ENCODE measurements around the gene VPS36. TPM values are rescaled to one million over a fixed set of nuclear protein-coding genes. Genes with fewer than 3 reads are reported as not detected.
"Not testable (repeated sequence)": the region's sequence is repeated elsewhere in the genome, so short reads cannot be mapped to it uniquely, and the experiment has no call there.

The VPS36 gene
- total RNA-seq, 1 donor from 2014 or later, result 45.4 TPM

DNA sequence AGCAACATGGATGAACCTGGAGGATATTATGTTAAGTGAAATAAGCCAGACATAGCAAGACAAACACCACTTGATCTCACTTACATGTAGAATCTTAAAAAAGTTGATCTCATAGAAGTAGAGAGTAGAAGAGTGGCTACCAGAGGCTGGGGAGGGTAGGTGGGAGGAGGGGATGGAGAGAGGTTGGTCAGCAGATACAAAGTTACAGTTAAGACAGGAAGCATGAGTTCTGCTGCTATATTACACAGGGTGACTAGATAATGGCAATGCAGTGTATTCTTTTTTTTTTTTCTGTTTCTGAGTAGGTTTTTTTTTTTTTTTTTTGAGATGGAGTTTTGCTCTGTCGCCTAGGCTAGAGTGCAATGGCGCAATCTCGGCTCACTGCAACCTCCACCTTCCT is 29.2 kb downstream of the VPS36 start:
- no peaks in the 10 kb centered on the region for H3K4me1 ChIP-seq
- ATAC-seq, result no peak
- peaks cover 75% of the 10 kb centered on the region for H3K36me3 ChIP-seq
- H3K9me3 ChIP-seq, result no peaks in the 10 kb centered on the region
- TF ChIP-seq CTCF (IDR thresholded peaks at IDR 0.05), result no peak
- intact Hi-C loops (cut with DNase I), result no loop called here
- no peak for DNase-seq
- H3K4me3 ChIP-seq, result no peak overlapping the region
- H3K27me3 ChIP-seq, result no peaks in the 10 kb centered on the region
- no peak overlapping the region for H3K27ac ChIP-seq

- H3K4me3 ChIP-seq, result no peak overlapping the region
Measured at GRCh38 chr13:52419080-52419479, 31.4 kb downstream of the VPS36 start.

DNA sequence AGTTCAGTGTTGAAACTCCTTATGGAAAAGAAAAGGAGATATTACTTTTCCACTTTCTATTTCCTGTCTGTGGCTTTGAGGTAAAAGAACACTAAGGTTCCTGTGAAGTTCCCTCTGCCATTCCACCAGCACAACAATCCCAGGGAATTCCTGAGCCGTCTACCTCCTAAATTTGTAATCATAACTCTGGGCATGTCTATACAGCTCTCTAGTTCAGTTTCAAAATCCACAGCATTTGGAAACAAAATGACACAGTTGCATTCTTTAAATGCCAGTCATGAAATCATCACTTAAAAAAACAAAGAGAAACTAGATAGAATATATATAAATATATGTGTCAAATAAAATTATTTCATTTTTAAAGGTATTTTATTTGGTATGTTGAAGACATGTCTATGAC is 35.5 kb downstream of the VPS36 start:
- ATAC-seq (no peak), DNase-seq (no peak)
- Histone ChIP-seq H3K9me3 (no peaks in the 10 kb centered on the region), H3K27ac (no peak overlapping the region), H3K4me1 (no peaks in the 10 kb centered on the region), H3K4me3 (no peak overlapping the region), H3K36me3 (peaks cover 51% of the 10 kb centered on the region), H3K27me3 (no peaks in the 10 kb centered on the region)
- no peak for TF ChIP-seq CTCF (IDR thresholded peaks at IDR 0.05)
- intact Hi-C loops (cut with DNase I), result no loop called here

More at GRCh38 chr13:52419080-52419479, 31.4 kb downstream of the VPS36 start:
- DNase-seq, result no peak
- Histone ChIP-seq H3K27me3 (no peaks in the 10 kb centered on the region), H3K27ac (no peak overlapping the region), H3K9me3 (no peaks in the 10 kb centered on the region), H3K36me3 (peaks cover 75% of the 10 kb centered on the region), H3K4me1 (no peaks in the 10 kb centered on the region)
- no peak for ATAC-seq
- intact Hi-C loops (cut with DNase I), result no loop called here
- TF ChIP-seq CTCF (IDR thresholded peaks at IDR 0.05), result no peak

- Histone ChIP-seq H3K9me3 (no peaks in the 10 kb centered on the region), H3K27ac (no peak overlapping the region), H3K36me3 (peaks cover 51% of the 10 kb centered on the region), H3K4me1 (no peaks in the 10 kb centered on the region), H3K4me3 (no peak overlapping the region), H3K27me3 (no peaks in the 10 kb centered on the region)
- ATAC-seq (no peak), DNase-seq (no peak)
- intact Hi-C loops (cut with DNase I), result no loop called here
- TF ChIP-seq CTCF (IDR thresholded peaks at IDR 0.05), result no peak
Measured at GRCh38 chr13:52414051-52414450, 36.4 kb downstream of the VPS36 start.

DNA sequence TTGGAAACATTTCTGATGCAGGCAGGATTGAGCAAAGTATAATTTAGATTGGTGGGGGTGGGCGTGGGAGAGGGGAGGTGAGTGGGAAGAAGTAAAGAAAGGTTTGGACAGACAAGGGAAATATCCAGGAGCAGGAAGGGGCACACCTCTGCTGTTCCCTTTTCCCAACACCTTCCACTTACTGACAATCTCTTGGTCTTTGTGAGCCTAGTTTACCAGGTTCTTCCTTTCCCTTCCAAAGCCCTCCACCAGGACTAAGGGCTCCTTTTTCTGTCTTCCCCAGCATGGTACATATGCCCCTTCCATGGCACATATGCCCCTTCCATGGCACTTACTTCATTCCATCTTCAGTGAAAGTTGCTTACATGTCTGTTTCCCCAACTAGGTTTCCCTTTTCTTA is 38.3 kb downstream of the VPS36 start:
- H3K9me3 ChIP-seq, result no peaks in the 10 kb centered on the region
- H3K4me3 ChIP-seq, result no peak overlapping the region
- no peak overlapping the region for H3K27ac ChIP-seq
- ATAC-seq, result no peak
- DNase-seq, result no peak
- no peaks in the 10 kb centered on the region for H3K4me1 ChIP-seq
- H3K27me3 ChIP-seq, result no peaks in the 10 kb centered on the region
- no peak for TF ChIP-seq CTCF (IDR thresholded peaks at IDR 0.05)
- peaks cover 40% of the 10 kb centered on the region for H3K36me3 ChIP-seq
- intact Hi-C loops (cut with DNase I), result no loop called here

DNA sequence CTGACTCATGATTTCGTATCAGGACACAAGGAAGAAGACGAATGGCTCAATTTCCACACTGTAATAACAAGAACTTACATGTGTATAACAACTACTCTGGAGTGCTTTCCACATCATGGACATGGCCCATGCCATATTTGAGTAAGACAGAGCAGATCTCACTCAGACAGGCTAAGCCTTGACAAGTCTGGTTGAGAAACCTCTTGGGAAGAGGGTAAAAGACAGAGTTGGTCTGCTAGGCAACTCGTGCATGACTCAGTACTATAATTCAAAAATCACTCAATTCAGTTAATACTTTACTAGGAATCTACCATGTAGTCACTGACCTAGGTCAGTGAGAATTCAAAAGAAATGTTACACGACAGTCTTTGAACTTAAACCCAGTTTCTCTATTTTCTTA is 38.8 kb downstream of the VPS36 start:
- no peak overlapping the region for H3K27ac ChIP-seq
- no peak for TF ChIP-seq CTCF (IDR thresholded peaks at IDR 0.05)
- H3K36me3 ChIP-seq, result peaks cover 35% of the 10 kb centered on the region
- H3K27me3 ChIP-seq, result no peaks in the 10 kb centered on the region
- DNase-seq, result no peak
- peaks cover 1% of the 10 kb centered on the region for H3K4me1 ChIP-seq
- H3K4me3 ChIP-seq, result no peak overlapping the region
- no peaks in the 10 kb centered on the region for H3K9me3 ChIP-seq
- intact Hi-C loops (cut with DNase I), result no loop called here
- no peak for ATAC-seq

GRCh38 chr13:52408071-52408658 is 42.3 kb downstream of the VPS36 start:
- ATAC-seq; H3K36me3 ChIP-seq; H3K4me3 ChIP-seq; H3K27me3 ChIP-seq; H3K9me3 ChIP-seq; DNase-seq; H3K27ac ChIP-seq; intact Hi-C loops (cut with DNase I): not testable (repeated sequence)
- H3K4me1 ChIP-seq, result peaks cover 17% of the 10 kb centered on the region

DNA sequence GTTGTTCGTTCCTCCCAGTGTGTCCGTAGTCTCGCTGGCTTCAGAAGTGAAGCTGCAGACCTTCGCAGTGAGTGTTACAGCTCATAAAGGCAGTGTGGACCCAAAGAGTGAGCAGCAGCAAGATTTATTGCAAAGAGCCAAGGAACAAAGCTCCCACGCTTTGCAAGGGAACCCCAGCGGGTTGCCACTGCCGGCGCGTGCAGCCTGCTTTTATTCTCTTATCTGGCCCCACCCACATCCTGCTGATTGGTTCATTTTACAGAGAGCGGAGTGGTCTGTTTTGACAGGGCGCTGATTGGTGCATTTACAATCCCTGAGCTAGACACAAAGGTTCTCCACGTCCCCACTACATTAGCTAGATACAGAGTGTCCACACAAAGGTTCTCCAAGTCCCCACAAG is 43.0 kb downstream of the VPS36 start:
- ATAC-seq; H3K27ac ChIP-seq; H3K36me3 ChIP-seq; H3K9me3 ChIP-seq; H3K4me3 ChIP-seq; intact Hi-C loops (cut with DNase I); H3K27me3 ChIP-seq; DNase-seq: not testable (repeated sequence)
- peaks cover 17% of the 10 kb centered on the region for H3K4me1 ChIP-seq

Measured in upper lobe of right lung (tissue), 1 donor.